Subcutaneous abdominal adipose tissue (tissue), 5 donors: Measurements from ENCODE around the gene MYO3B.
"Not testable (repeated sequence)": the region's sequence is repeated elsewhere in the genome, so short reads cannot be mapped to it uniquely, and the experiment has no call there.

Experiments
- H3K27ac ChIP-seq: one replicate; pipeline ENCODE4 v1.7.0; 2013; ENCODE audit warnings: low read depth, mild to moderate bottlenecking, inconsistent platforms, low read length, moderate library complexity
- H3K27me3 ChIP-seq, 5 donors: one replicate each; pipeline ENCODE4 v1.7.0; 2013; ENCODE audit warnings: low read length in 5 of 5, inconsistent platforms in 1 of 5; ENCODE audit not compliant: control insufficient read depth in 5 of 5, insufficient read depth in 4 of 5
- H3K36me3 ChIP-seq, 5 donors: one replicate each; pipeline ENCODE4 v1.7.0; 2013; ENCODE audit warnings: low read length in 5 of 5; ENCODE audit not compliant: control insufficient read depth in 5 of 5, insufficient read depth in 5 of 5
- H3K4me1 ChIP-seq, 5 donors: one replicate each; pipeline ENCODE4 v1.7.0; 2013; ENCODE audit warnings: low read length in 5 of 5, mild to moderate bottlenecking in 3 of 5, moderate library complexity in 1 of 5; ENCODE audit not compliant: control insufficient read depth in 5 of 5, insufficient read depth in 5 of 5
- H3K4me3 ChIP-seq, 5 donors: one replicate each; pipeline ENCODE4 v1.7.0; 2013; ENCODE audit warnings: low read length in 5 of 5, low read depth in 1 of 5
- H3K9ac ChIP-seq, 5 donors: one replicate each; pipeline ENCODE4 v1.7.0; 2013; ENCODE audit warnings: low read length in 5 of 5, mild to moderate bottlenecking in 4 of 5, moderate library complexity in 3 of 5
- H3K9me3 ChIP-seq, 5 donors: one replicate each; pipeline ENCODE4 v1.7.0; 2013; ENCODE audit warnings: low read length in 5 of 5; ENCODE audit not compliant: control insufficient read depth in 5 of 5
- donor health status: healthy.
- donor health status: healthy.
- donor health status: healthy.
- donor health status: healthy.
- donor health status: healthy.

Gene MYO3B

DNA sequence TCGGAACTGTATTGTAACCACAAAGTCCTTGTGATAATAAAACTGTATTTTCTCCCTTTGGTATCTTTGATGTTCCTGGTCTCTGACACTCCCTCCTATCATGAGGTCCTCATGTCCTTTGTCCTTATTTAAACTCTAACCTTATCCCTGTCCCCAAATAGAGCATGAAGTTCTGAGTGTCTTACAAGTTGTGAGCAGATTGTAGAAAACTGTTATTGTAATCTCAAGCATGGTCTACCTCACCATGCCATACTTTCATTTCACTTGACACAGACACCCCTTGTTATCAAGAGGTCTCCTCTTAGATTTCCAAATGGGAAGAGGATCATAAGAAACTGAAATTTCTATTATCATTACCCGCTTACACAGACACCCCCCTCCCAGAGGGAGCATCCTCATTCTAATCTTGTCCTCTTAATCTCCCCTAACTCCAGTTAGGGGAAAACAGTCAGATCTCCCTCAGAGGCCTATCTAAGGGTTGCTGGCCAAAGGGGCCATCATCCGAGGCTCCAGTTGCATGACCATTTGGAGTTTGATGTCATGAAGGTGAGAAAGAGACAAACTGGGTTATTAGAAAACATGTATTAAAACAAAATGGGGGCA lies 29.0 kb downstream of the MYO3B start:
- Histone ChIP-seq H3K9me3 (peaks cover 0 to 25% (median 8%) of the 10 kb centered on the region in 5 donors), H3K36me3 (no peaks in the 10 kb centered on the region), H3K27me3 (no peaks in the 10 kb centered on the region), H3K27ac (no peak overlapping the region), H3K4me1 (no peaks in the 10 kb centered on the region), H3K9ac (no peak overlapping the region), H3K4me3 (no peak overlapping the region)

DNA sequence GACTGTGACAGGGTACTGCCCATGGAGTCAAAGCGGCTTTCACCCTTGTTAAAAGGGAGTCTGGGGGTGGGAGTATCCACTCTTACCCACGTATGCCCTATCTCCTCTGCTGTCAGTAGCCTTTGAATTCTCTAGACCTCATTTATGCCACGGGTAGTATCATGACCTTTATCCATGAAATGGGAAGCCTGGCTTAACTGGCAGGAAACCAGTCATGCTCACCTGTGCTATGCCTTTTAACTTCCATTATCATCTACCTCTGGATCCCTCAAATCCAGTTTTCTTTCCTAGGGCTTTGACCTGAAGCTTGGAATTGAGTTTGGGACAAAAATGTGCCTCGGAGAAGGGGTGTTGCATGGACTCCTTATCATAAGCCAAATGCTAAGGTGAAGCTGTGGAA lies 30.0 kb downstream of the MYO3B start:
- Histone ChIP-seq H3K27ac (no peak overlapping the region), H3K27me3 (no peaks in the 10 kb centered on the region), H3K9me3 (peaks cover 0 to 25% (median 8%) of the 10 kb centered on the region in 5 donors), H3K4me1 (peaks cover 0 to 4% (median 0%) of the 10 kb centered on the region in 5 donors), H3K4me3 (no peak overlapping the region), H3K36me3 (no peaks in the 10 kb centered on the region), H3K9ac (no peak overlapping the region)

DNA sequence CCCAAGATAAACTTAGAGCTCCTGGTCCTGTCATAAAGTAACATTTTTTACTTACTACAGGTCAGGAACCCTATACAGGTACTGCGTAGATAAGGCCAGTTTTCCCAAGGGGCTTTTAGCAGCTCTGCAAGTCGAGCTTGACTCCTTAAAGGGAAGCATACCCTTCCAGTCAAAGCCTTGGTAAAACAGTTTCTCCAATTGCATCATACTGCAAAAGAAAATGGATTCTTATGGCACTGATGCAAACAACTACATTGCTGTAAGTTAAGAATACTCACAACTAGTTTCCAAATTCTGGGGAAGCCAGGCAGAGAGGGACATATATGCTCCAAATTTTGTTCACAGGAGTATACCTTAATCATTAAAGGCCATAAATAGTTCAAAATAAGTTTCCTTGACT lies 31.0 kb downstream of the MYO3B start:
- no peak overlapping the region for H3K9ac ChIP-seq
- no peak overlapping the region for H3K4me3 ChIP-seq
- H3K9me3 ChIP-seq: peaks cover 0 to 25% (median 8%) of the 10 kb centered on the region in 5 donors
- peaks cover 0 to 6% (median 0%) of the 10 kb centered on the region in 5 donors for H3K4me1 ChIP-seq
- H3K27me3 ChIP-seq: no peaks in the 10 kb centered on the region
- no peaks in the 10 kb centered on the region for H3K36me3 ChIP-seq
- no peak overlapping the region for H3K27ac ChIP-seq

DNA sequence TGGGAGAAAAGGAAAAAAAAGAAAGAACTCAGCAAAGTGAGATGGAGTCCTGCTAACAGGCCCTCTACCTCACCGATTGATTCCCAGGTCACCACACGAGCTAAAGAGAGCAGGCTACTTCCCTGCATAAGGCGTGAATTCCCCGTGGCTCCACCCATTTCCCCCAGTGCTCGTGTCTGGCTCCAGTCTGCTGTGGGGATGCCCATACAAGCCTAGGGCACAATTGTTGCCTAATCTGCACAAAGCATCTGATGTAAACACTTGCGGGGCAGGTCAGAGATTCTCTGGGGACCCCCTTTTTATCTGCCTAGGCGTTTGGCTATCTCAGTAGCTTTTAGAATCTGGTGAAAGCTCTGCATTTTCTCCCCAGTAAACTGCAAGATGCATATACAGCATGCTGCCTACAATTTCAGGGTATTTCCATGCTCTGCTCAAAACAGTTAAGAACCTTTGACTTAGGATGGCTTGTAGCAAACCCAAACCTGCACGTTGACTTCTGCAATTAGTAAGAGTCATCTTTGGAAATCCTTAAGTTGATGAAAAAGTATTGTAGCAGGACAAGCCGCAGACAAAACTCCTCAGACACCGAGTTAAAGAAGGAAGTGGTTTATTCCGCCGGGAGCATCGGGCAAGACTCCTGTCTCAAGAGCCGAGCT lies 34.8 kb downstream of the MYO3B start:
- H3K27me3 ChIP-seq: peaks cover 0 to 4% (median 0%) of the 10 kb centered on the region in 5 donors
- no peak overlapping the region for H3K9ac ChIP-seq
- H3K27ac ChIP-seq: no peak overlapping the region
- H3K4me1 ChIP-seq: peaks cover 0 to 6% (median 0%) of the 10 kb centered on the region in 5 donors
- H3K9me3 ChIP-seq: peaks cover 0 to 24% (median 6%) of the 10 kb centered on the region in 5 donors
- peak overlapping the region in 1 of 5 donors; percentile 14 for H3K4me3 ChIP-seq
- no peaks in the 10 kb centered on the region for H3K36me3 ChIP-seq

DNA sequence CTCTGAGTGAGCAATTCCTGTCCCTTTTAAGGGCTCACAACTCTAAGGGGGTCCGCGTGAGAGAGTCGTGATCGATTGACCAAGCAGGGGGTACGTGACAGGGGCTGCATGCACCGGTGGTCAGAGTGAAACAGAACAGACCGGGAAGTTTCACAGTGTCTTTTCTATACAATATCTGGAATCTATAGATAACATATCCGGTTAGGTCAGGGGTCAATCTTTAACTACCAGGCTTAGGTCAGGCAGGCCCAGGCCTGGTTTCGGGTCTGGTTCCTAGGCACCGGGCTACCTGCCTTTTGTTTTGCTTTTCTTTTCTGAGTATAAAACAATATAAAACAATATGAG lies 35.3 kb downstream of the MYO3B start:
- H3K4me3 ChIP-seq: peak overlapping the region in 1 of 5 donors; percentile 14
- H3K9ac ChIP-seq: not testable (repeated sequence)

DNA sequence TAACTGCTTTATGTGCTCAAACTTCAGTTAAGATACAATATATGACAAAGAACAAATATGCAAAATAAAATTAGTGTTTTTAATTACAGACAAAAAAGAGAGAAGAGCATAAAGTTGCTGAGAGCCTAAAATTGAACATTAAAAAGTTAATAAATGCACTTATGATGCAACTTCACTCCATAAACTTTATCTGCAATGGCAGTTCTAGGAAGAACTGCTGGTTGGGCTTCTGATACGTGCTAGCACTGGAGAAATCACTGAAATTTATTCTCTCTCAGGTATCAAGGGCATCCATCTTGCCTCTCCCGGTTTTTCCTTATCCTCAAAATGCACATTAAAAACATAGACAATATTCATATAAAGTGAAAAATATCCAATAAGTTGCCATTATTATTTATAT lies 35.7 kb downstream of the MYO3B start:
- Histone ChIP-seq H3K9ac (no peak overlapping the region), H3K9me3 (peaks cover 0 to 19% (median 5%) of the 10 kb centered on the region in 5 donors), H3K27me3 (peaks cover 0 to 4% (median 0%) of the 10 kb centered on the region in 5 donors), H3K4me1 (peaks cover 0 to 6% (median 0%) of the 10 kb centered on the region in 5 donors), H3K4me3 (no peak overlapping the region), H3K36me3 (no peaks in the 10 kb centered on the region), H3K27ac (no peak overlapping the region)

More for the DNA sequence above, 35.3 kb downstream of the MYO3B start:
- H3K27ac ChIP-seq, H3K4me1 ChIP-seq, H3K27me3 ChIP-seq, H3K36me3 ChIP-seq: not testable (repeated sequence)
- peaks cover 0 to 19% (median 5%) of the 10 kb centered on the region in 5 donors for H3K9me3 ChIP-seq

DNA sequence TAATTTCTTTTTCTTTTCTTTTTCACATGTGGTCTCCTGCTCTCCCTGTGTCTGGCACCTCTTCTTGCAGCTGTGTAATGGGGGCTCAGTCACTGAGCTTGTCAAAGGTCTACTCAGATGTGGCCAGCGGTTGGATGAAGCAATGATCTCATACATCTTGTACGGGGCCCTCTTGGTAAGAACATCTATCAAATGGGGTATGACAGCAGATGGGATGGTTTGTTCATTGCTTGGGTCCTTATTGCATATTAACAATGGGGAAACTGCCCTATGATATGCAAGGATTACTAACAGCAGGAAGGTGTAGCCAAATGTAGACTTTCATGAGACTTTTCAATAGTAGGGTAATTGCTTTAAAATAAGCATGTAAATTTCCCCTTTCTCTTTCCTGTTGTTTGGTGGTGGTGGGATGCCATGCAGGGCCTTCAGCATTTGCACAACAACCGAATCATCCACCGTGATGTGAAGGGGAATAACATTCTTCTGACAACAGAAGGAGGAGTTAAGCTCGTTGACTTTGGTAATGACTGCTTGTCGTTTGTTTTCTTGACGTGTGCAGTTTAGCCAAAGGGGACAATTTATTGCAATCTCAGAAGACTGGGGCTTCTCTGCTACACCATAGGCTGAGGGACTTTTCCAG lies 36.5 kb downstream of the MYO3B start:
- Histone ChIP-seq H3K9me3 (peaks cover 0 to 12% (median 2%) of the 10 kb centered on the region in 5 donors), H3K36me3 (no peaks in the 10 kb centered on the region), H3K4me3 (no peak overlapping the region), H3K9ac (no peak overlapping the region), H3K4me1 (peaks cover 0 to 6% (median 0%) of the 10 kb centered on the region in 5 donors), H3K27ac (no peak overlapping the region), H3K27me3 (peaks cover 0 to 4% (median 0%) of the 10 kb centered on the region in 5 donors)

DNA sequence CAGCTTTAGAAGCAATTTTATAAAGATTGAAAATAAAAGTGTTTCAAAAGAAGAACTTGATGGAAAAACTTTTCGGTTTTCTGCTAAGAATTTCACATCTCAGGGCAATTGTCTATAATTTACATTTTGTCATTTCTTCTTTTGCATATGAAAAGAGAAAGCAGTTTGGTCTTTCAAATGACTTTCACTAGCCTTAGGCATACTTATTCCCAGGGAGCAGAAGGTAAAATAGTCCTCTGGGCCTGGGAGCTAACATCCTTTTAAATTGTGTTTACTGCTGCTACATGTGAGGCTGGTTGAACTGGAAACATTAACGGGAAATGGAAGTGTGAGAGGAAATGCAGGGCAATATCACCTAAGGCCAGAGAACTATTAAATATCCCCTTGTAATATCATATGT lies 37.1 kb downstream of the MYO3B start:
- peaks cover 0 to 7% (median 0%) of the 10 kb centered on the region in 5 donors for H3K9me3 ChIP-seq
- no peak overlapping the region for H3K9ac ChIP-seq
- H3K27me3 ChIP-seq: peaks cover 0 to 4% (median 0%) of the 10 kb centered on the region in 5 donors
- no peak overlapping the region for H3K27ac ChIP-seq
- no peaks in the 10 kb centered on the region for H3K36me3 ChIP-seq
- H3K4me3 ChIP-seq: no peak overlapping the region
- peaks cover 0 to 6% (median 0%) of the 10 kb centered on the region in 5 donors for H3K4me1 ChIP-seq

DNA sequence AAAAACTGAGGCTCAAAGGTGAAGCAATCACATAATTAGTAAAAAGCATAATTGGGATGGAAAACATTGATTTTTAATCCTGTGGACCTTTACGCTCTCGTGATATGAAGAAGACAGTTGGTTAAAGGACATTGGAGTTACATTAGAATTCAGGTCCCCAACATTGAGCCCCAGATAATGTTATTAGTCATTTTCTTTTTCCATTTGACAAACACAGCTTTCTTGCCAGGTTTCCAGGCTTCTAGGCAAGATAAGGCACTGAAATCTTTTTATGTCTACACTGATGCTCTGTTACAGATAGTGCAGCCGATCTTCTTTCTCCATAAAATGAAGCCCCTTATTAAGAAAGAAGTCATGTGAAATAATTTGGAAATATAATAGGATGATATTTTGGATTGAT lies 38.5 kb downstream of the MYO3B start:
- no peaks in the 10 kb centered on the region for H3K36me3 ChIP-seq
- no peaks in the 10 kb centered on the region for H3K9me3 ChIP-seq
- H3K27me3 ChIP-seq: peaks cover 0 to 4% (median 0%) of the 10 kb centered on the region in 5 donors
- no peak overlapping the region for H3K4me3 ChIP-seq
- no peak overlapping the region for H3K9ac ChIP-seq
- no peak overlapping the region for H3K27ac ChIP-seq
- peaks cover 0 to 6% (median 0%) of the 10 kb centered on the region in 5 donors for H3K4me1 ChIP-seq

DNA sequence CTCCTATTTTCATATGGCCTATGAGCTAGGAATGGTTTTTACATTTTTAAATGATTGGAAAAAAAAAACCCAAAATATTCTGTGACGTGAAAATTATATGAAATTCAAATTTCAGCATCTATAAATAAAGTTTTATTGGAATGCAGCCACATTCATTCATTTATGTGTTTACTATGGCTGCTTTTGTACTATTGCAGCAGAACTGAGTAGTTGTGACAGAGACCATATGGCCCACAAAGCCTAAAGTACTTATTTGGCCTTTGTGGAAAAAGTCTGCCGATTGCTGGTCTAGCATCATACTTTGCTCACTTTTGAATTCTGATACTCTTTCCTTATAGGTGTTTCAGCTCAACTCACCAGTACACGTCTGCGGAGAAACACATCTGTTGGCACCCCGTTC lies 39.0 kb downstream of the MYO3B start:
- H3K9ac ChIP-seq: no peak overlapping the region
- peaks cover 0 to 6% (median 0%) of the 10 kb centered on the region in 5 donors for H3K4me1 ChIP-seq
- H3K4me3 ChIP-seq: no peak overlapping the region
- no peaks in the 10 kb centered on the region for H3K9me3 ChIP-seq
- H3K36me3 ChIP-seq: no peaks in the 10 kb centered on the region
- no peak overlapping the region for H3K27ac ChIP-seq
- H3K27me3 ChIP-seq: peaks cover 0 to 4% (median 0%) of the 10 kb centered on the region in 5 donors
